Esophagus muscularis mucosa (tissue), 4 donors: ENCODE data around the gene INTS11. TPM values are rescaled to one million over a fixed set of nuclear protein-coding genes. Genes with fewer than 3 reads are reported as not detected.
A peak's percentile ranks its signal among the peaks of the same experiment; 100 is the strongest.

ENCODE experiments used
- DNase-seq: peaks from one replicate; pipeline ENCODE4 v3.0.0-alpha.2; 2017; ENCODE audit errors: extremely low spot score
- H3K27ac ChIP-seq, 4 donors: fragments of 200-600 bp; sonication (generic); replicated peaks in 1 of 4; 1 replicate in 3 of 4; 2 replicates in 1 of 4; pipeline ENCODE4 v1.5.1; 2016 to 2019; ENCODE audit warnings: mild to moderate bottlenecking in 1 of 4
- H3K27me3 ChIP-seq, 4 donors: fragments of 200-600 bp; sonication (generic); one replicate each; pipeline versions ENCODE4 v1.5.1 to v1.6.0; 2016 to 2019
- H3K36me3 ChIP-seq, 4 donors: fragments of 200-600 bp; sonication (generic); one replicate each; pipeline ENCODE4 v1.5.1; 2016 to 2019
- H3K4me1 ChIP-seq, 4 donors: fragments of 200-600 bp; sonication (generic); one replicate each; pipeline ENCODE4 v1.5.1; 2016 to 2019
- H3K4me3 ChIP-seq, 4 donors: fragments of 200-600 bp; sonication (generic); 1 replicate in 2 of 4; 2 replicates in 2 of 4; pipeline ENCODE4 v1.5.1; 2016 to 2019; ENCODE audit warnings: mild to moderate bottlenecking in 4 of 4, moderate library complexity in 1 of 4
- H3K9me3 ChIP-seq, 4 donors: fragments of 200-600 bp; sonication (generic); 1 replicate in 3 of 4; 2 replicates in 1 of 4; pipeline ENCODE4 v1.5.1; 2016 to 2019
- EP300 ChIP-seq: sonication (generic); formaldehyde crosslinking; IDR thresholded peaks from one replicate; pipeline ENCODE4 v1.6.1; 2017; ENCODE audit warnings: antibody characterized with exemption
- POLR2A ChIP-seq: fragments of 450-650 bp; IDR thresholded peaks from one replicate; pipeline ENCODE4 v1.6.1; 2017; ENCODE audit warnings: antibody characterized with exemption, moderate library complexity, mild to moderate bottlenecking, low read depth
- POLR2AphosphoS5 ChIP-seq, 2 donors: sonication (generic); formaldehyde crosslinking; IDR thresholded peaks; one replicate each; pipeline ENCODE4 v1.6.1; 2017; ENCODE audit warnings: antibody characterized with exemption in 2 of 2
- WGBS: methylation state at CpG from one replicate; pipeline ENCODE4 v1.1.5; 2018; 5-methylcytosine and 5-hydroxymethylcytosine counted together
- intact Hi-C: fragments of 100-400 bp; cut with DNase I; formaldehyde crosslinking; loops from one replicate; pipeline ENCODE4 v1.15.1; 2023
- total RNA-seq, 4 donors: library from RNA; depleted of rRNA; stranded (reverse); fragments of >200 nt; gene quantifications; one replicate each; pipeline versions ENCODE4 v1.1.0 to v1.2.1, GENCODE V29; 2016
- TF ChIP-seq, protein P1 (sequence below), 3 experiments: fragments of 200-600 bp in 2 of 3; fragments of 450-650 bp in 1 of 3; sonication (generic) in 2 of 3; IDR thresholded peaks; one replicate each; pipeline ENCODE4 v1.5.1; 2017 to 2019; ENCODE audit warnings: antibody characterized with exemption in 3 of 3, mild to moderate bottlenecking in 2 of 3, moderate library complexity in 1 of 3

INTS11 gene
- total RNA-seq, 4 donors from 2014 or later: 75.9 to 121 (median 87.8) TPM

DNA sequence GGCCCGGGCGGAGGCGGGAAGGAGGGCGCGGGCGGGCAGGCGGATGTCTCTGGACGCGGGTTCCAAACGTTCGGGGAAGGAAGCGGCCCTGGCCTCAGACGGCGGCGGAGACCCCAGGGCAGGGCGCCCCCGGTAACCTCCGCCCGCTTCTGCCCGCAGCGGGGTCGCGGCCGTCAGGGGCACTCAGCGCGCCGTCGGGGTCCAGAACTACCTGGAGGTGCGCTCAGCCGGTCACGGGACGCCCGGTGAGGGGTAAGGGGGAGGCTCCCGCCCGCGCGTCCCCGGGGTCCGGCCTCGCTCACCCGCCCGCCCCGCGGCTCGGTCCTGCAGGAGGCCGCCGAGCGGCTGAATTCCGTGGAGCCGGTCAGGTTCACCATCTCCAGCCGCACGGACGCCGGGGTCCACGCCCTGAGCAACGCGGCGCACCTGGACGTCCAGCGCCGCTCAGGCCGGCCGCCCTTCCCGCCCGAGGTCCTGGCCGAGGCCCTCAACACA lies 15.7 kb downstream of the INTS11 start:
- TF ChIP-seq EP300: no peak
- TF ChIP-seq POLR2A: no peak
- TF ChIP-seq, protein P1, sequence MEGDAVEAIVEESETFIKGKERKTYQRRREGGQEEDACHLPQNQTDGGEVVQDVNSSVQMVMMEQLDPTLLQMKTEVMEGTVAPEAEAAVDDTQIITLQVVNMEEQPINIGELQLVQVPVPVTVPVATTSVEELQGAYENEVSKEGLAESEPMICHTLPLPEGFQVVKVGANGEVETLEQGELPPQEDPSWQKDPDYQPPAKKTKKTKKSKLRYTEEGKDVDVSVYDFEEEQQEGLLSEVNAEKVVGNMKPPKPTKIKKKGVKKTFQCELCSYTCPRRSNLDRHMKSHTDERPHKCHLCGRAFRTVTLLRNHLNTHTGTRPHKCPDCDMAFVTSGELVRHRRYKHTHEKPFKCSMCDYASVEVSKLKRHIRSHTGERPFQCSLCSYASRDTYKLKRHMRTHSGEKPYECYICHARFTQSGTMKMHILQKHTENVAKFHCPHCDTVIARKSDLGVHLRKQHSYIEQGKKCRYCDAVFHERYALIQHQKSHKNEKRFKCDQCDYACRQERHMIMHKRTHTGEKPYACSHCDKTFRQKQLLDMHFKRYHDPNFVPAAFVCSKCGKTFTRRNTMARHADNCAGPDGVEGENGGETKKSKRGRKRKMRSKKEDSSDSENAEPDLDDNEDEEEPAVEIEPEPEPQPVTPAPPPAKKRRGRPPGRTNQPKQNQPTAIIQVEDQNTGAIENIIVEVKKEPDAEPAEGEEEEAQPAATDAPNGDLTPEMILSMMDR (IDR thresholded peaks at IDR 0.05): no peak
- no peak for TF ChIP-seq POLR2AphosphoS5 (IDR thresholded peaks at IDR 0.05)
- WGBS: 1% methylated on average over 15 of the region's 66 CpGs
- H3K27ac ChIP-seq: peak overlapping the region; percentile 83 to 96 (median 94)
- H3K4me1 ChIP-seq: peaks cover 46 to 57% (median 52%) of the 10 kb centered on the region in 4 donors
- H3K9me3 ChIP-seq: no peaks in the 10 kb centered on the region
- intact Hi-C loops: no loop called here
- no peaks in the 10 kb centered on the region for H3K27me3 ChIP-seq
- DNase-seq: no peak
- peak overlapping the region; percentile 67 to 91 (median 81) for H3K4me3 ChIP-seq
- peaks cover 29 to 42% (median 39%) of the 10 kb centered on the region in 4 donors for H3K36me3 ChIP-seq

DNA sequence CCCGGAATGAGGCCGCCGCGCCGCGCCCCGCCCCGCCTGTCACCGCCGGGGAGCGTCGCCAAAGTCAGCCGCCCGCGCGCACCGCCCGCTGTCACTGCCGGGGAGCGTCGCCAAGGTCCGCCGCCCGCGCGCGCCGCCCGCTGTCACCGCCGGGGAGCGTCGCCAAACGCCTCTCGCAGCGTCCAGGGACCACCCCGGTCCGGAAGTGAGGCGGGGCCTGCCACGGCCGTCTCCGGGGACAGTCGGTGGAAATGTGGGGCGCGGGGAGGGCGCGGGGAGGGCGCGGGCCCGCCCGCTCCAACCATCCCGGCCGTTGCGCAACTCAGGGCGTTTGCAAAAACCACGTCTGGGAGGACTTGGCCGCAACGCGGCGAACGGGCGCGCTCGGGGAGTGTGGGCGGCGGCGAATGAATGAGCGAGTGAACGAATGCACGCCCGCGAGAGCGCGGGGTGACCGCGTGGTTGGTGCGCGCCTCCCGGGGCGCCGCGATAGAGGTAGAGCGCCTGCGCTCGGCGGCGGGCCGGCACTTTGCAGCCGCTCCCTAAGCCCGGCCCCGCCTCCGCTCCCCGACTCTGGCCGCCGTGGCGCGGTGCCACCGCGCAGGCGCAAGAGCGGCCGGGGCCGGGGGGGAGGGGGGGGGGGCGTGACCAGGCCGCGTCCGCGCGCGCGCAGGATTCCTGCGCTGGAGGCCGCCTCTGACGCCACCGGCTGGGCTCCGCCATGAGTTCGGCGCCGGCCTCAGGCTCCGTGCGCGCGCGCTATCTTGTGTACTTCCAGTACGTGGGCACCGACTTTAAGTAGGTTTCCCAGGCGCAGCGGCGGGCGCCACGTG lies 16.3 kb downstream of the INTS11 start, which contains the start of the genes ACAP3 and PUSL1:
ACAP3 (minus strand) TSS at position 8 of the 833 bp plus-strand sequence. CDS start 115 bp downstream, outside the sequence.
PUSL1 (plus strand) TSS at position 675 of the 833 bp plus-strand sequence; CDS start at position 722, 47 bp downstream.
- intact Hi-C loops: no loop called here
- peaks cover 48 to 64% (median 59%) of the 10 kb centered on the region in 4 donors for H3K4me1 ChIP-seq
- TF ChIP-seq, protein P1 (IDR thresholded peaks at IDR 0.05): no peak
- TF ChIP-seq EP300: no peak
- TF ChIP-seq POLR2A: no peak
- peak; percentile 44 to 80 for TF ChIP-seq POLR2AphosphoS5 (IDR thresholded peaks at IDR 0.05)

DNA sequence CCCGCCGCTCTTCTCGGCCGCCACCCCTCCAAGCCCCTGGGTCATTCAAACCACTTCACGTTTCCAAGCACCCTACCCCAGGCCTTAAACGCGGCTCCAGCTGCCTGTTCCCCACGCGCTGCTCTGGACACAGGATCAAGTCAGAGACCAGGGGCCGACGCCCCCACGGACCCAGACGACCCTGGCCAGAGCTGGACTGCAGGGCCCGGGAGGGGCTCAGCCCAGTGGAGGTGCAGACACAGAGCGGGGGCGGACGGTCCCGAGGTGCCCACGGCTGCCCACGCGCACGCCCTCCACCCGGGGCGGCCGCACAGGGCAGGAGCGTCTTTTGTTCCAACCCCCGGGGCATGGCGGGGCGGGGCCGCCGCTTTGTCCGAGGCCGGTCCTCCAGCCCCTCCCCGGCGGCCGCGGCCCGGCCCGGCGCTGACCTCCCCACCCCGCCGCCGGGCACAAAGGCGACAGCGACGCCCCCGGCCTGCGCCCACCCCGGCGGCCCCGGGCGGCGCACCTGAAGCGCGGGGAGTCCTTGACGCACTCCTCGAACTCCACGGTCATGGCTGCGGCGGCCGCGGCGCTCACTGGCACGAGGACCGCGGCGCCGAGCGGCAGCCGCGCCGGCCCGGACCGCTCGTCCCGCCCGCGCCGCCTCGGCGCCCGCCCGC lies 17.1 kb downstream of the INTS11 start:
- Histone ChIP-seq H3K36me3 (peaks cover 15 to 29% (median 27%) of the 10 kb centered on the region in 4 donors), H3K4me3 (peak overlapping the region; percentile 67 to 91 (median 81)), H3K27ac (peak overlapping the region; percentile 83 to 96 (median 94)), H3K4me1 (peaks cover 48 to 68% (median 61%) of the 10 kb centered on the region in 4 donors), H3K9me3 (no peaks in the 10 kb centered on the region), H3K27me3 (no peaks in the 10 kb centered on the region)
- no peak for DNase-seq
- intact Hi-C loops: no loop called here
- 0% methylated on average over 10 of the region's 83 CpGs for WGBS
- TF ChIP-seq, protein P1 (IDR thresholded peaks at IDR 0.05): no peak
- no peak for TF ChIP-seq EP300
- no peak for TF ChIP-seq POLR2A
- TF ChIP-seq POLR2AphosphoS5 (IDR thresholded peaks at IDR 0.05): no peak

More for the DNA sequence above, 16.3 kb downstream of the INTS11 start, which contains the start of the genes ACAP3 and PUSL1:
- no peaks in the 10 kb centered on the region for H3K27me3 ChIP-seq
- H3K36me3 ChIP-seq: peaks cover 22 to 36% (median 33%) of the 10 kb centered on the region in 4 donors
- DNase-seq: peak; percentile 96
- H3K4me3 ChIP-seq: peak within 1 kb of the TSS; percentile 67 to 91 (median 81)
- 2% methylated on average over 10 of the region's 131 CpGs for WGBS
- no peaks in the 10 kb centered on the region for H3K9me3 ChIP-seq
- peak within 1 kb of the TSS; percentile 83 to 96 (median 94) for H3K27ac ChIP-seq

DNA sequence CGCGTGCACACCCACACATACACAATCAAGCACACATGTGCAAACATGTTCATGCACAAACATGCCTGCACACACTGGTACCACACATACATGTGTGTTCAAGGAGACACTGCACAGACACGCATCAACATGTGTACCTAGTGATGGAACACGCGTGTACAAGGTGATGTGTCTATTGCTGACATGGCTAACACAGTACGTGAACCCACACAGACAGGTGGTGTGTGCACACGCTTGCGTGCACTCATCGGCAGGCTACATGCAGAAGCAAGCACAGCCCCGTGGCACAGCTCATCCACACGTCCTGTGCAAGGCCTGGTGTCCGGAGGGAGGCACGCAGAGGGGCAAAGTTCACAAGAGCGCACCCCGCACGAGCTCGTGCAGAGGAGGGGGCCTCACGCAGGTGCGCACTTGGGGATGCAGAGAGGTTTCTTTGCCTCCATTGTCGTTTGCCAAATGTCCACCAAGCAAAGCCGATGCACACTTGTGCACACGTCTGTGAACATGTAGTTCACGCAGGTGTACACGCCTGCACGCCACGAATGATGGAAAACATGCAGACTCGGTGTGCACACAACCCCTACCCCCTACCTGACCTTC lies 17.7 kb downstream of the INTS11 start:
- H3K4me1 ChIP-seq: peaks cover 48 to 68% (median 61%) of the 10 kb centered on the region in 4 donors
- peak overlapping the region; percentile 83 to 96 (median 94) for H3K27ac ChIP-seq

More for the DNA sequence above, 17.7 kb downstream of the INTS11 start:
- no peak for DNase-seq
- peak overlapping the region; percentile 67 to 91 (median 81) for H3K4me3 ChIP-seq
- H3K27me3 ChIP-seq: no peaks in the 10 kb centered on the region
- intact Hi-C loops: no loop called here
- 32% methylated on average over 17 of the region's 27 CpGs for WGBS
- peaks cover 9 to 24% (median 22%) of the 10 kb centered on the region in 4 donors for H3K36me3 ChIP-seq
- no peaks in the 10 kb centered on the region for H3K9me3 ChIP-seq
- TF ChIP-seq EP300: no peak
- TF ChIP-seq, protein P1 (IDR thresholded peaks at IDR 0.05): no peak
- no peak for TF ChIP-seq POLR2A
- no peak for TF ChIP-seq POLR2AphosphoS5 (IDR thresholded peaks at IDR 0.05)
